GM19193 (cell line): ENCODE results near the gene TAF1.

Source experiments
- POLR2A ChIP-seq: IDR thresholded peaks from 4 replicates; pipeline ENCODE4 v1.6.1; 2011; ENCODE audit not compliant: insufficient read depth, insufficient read length; ENCODE audit errors: extremely low read depth

Gene TAF1

GRCh38 chrX:71365875-71366673 lies at the start of gene TAF1:
Gene TAF1, plus strand, starts transcription at chrX:71366357. Its CDS starts 18 bp downstream, at chrX:71366375.
- peak; percentile 83 for TF ChIP-seq POLR2A

GRCh38 chrX:71320126-71320525 lies 46.0 kb upstream of the TAF1 start:
- TF ChIP-seq POLR2A: no peak

GRCh38 chrX:71321731-71322130 lies 44.4 kb upstream of the TAF1 start:
- no peak for TF ChIP-seq POLR2A

GRCh38 chrX:71326394-71326793 lies 39.8 kb upstream of the TAF1 start:
- no peak for TF ChIP-seq POLR2A

- no peak for TF ChIP-seq POLR2A
Measured at GRCh38 chrX:71364221-71364620, 1.9 kb upstream of the TAF1 start.

- TF ChIP-seq POLR2A: no peak
Measured at GRCh38 chrX:71365356-71365874, 742 bp upstream of the TAF1 start.

GRCh38 chrX:71366674-71367256 lies 608 bp downstream of the TAF1 start:
- TF ChIP-seq POLR2A: peak; percentile 41

- TF ChIP-seq POLR2A: no peak
Measured at GRCh38 chrX:71367396-71367795, 1.2 kb downstream of the TAF1 start.

GRCh38 chrX:71372388-71372787 lies 6.2 kb downstream of the TAF1 start:
- TF ChIP-seq POLR2A: no peak

GRCh38 chrX:71378732-71379131 lies 12.6 kb downstream of the TAF1 start:
- TF ChIP-seq POLR2A: no peak

- no peak for TF ChIP-seq POLR2A
Measured at GRCh38 chrX:71393919-71394318, 27.8 kb downstream of the TAF1 start.

- no peak for TF ChIP-seq POLR2A
Measured at GRCh38 chrX:71396576-71396975, 30.4 kb downstream of the TAF1 start.

- no peak for TF ChIP-seq POLR2A
Measured at GRCh38 chrX:71400710-71401109, 34.6 kb downstream of the TAF1 start.

- no peak for TF ChIP-seq POLR2A
Measured at GRCh38 chrX:71420686-71421085, 54.5 kb downstream of the TAF1 start.

- no peak for TF ChIP-seq POLR2A
Measured at GRCh38 chrX:71432733-71433132, 66.6 kb downstream of the TAF1 start.

- TF ChIP-seq POLR2A: no peak
Measured at GRCh38 chrX:71438750-71439149, 72.6 kb downstream of the TAF1 start.
